Testis (tissue), 3 donors: ENCODE data around the gene PRSS57. TPM values are rescaled to one million over a fixed set of nuclear protein-coding genes. Genes with fewer than 3 reads are reported as not detected.
A peak's percentile ranks its signal among the peaks of the same experiment; 100 is the strongest.

Experiments used
- DNase-seq: peaks from one replicate; pipeline ENCODE4 v3.0.0-alpha.2; 2019
- H3K27ac ChIP-seq, 2 donors: fragments of 200-600 bp; sonication (generic); one replicate each; pipeline ENCODE4 v1.5.1; 2019
- H3K27me3 ChIP-seq: fragments of 200-600 bp; sonication (generic); one replicate; pipeline ENCODE4 v1.5.1; 2019
- H3K36me3 ChIP-seq: fragments of 200-600 bp; sonication (generic); one replicate; pipeline ENCODE4 v1.5.1; 2017; ENCODE audit warnings: low read depth; ENCODE audit errors: missing control alignments
- H3K4me1 ChIP-seq: fragments of 200-600 bp; sonication (generic); one replicate; pipeline ENCODE4 v1.5.1; 2019
- H3K4me3 ChIP-seq, 2 donors: fragments of 200-600 bp; sonication (generic); one replicate each; pipeline ENCODE4 v1.5.1; 2017 to 2019
- H3K9me3 ChIP-seq: fragments of 200-600 bp; sonication (generic); one replicate; pipeline ENCODE4 v1.5.1; 2017
- CTCF ChIP-seq, 3 experiments: fragments of 450-650 bp in 2 of 3; fragments of 200-600 bp in 1 of 3; sonication (generic) in 1 of 3; IDR thresholded peaks; one replicate each; pipeline ENCODE4 v1.5.1; 2016 to 2019; ENCODE audit warnings: antibody characterized with exemption in 3 of 3, mild to moderate bottlenecking in 2 of 3, moderate library complexity in 1 of 3
- POLR2A ChIP-seq: fragments of 450-650 bp; IDR thresholded peaks from one replicate; pipeline ENCODE4 v1.6.1; 2017; ENCODE audit warnings: antibody characterized with exemption, mild to moderate bottlenecking, moderate library complexity
- WGBS, 2 donors: methylation state at CpG; one replicate each; pipeline ENCODE4 v1.1.5; 2018; 5-methylcytosine and 5-hydroxymethylcytosine counted together
- intact Hi-C: fragments of 100-400 bp; cut with DNase I; formaldehyde crosslinking; loops from one replicate; pipeline ENCODE4 v1.15.1; 2023; ENCODE audit warnings: low total_unique reads
- polyA plus RNA-seq: library from polyadenylated mRNA; stranded (reverse); fragments of 350-450 nt; fragmentation: Illumina TruSeq; extraction: RNeasy Lipid Tissue Mini Kit (QIAGEN cat#74804); gene quantifications from one replicate; pipeline ENCODE4 v1.2.3, GENCODE V29; 2014; ENCODE audit warnings: low read depth, low replicate concordance; ENCODE audit not compliant: insufficient read depth
- total RNA-seq, 2 donors: library from RNA; depleted of rRNA; stranded (reverse); fragments of >200 nt; gene quantifications; one replicate each; pipeline ENCODE4 v1.2.3, GENCODE V29; 2016

The PRSS57 gene
- total and polyA plus RNA-seq, 3 donors from 2014 or later: not detected

DNA sequence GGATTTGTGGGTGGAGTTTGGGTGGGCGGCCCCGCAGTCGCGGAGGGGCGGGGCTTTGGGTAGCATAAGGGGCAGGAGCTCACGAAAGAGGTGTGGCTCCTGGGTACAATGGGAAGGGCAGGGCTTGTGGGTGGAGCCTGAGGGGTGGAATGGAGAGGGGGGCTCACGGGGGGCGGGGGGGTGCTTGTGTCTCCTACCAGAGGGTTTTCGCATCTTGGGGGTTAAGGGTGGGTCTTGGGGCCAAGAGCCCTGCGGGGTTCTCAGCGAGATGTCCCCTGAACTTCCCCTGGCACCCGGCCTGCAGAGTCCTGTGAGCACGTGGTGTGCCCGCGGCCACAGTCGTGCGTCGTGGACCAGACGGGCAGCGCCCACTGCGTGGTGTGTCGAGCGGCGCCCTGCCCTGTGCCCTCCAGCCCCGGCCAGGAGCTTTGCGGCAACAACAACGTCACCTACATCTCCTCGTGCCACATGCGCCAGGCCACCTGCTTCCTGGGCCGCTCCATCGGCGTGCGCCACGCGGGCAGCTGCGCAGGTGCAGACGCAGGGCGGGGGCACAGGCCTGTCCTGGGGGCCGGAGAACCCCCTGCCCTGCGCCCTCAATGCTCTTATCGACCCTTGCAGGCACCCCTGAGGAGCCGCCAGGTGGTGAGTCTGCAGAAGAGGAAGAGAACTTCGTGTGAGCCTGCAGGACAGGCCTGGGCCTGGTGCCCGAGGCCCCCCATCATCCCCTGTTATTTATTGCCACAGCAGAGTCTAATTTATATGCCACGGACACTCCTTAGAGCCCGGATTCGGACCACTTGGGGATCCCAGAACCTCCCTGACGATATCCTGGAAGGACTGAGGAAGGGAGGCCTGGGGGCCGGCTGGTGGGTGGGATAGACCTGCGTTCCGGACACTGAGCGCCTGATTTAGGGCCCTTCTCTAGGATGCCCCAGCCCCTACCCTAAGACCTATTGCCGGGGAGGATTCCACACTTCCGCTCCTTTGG lies 13.9 kb downstream of the PRSS57 start:
- Histone ChIP-seq H3K27me3 (no peaks in the 10 kb centered on the region), H3K27ac (peak overlapping the region; percentile 88 to 94), H3K4me1 (peaks cover 20% of the 10 kb centered on the region), H3K4me3 (peak overlapping the region; percentile 61 to 76), H3K36me3 (no peaks in the 10 kb centered on the region), H3K9me3 (no peaks in the 10 kb centered on the region)
- 54 to 65% methylated on average over 7 to 53 of the region's 54 CpGs for WGBS, 2 donors
- TF ChIP-seq POLR2A (no peak), CTCF (IDR thresholded peaks at IDR 0.05) (no peak)
- DNase-seq: peak; percentile 93
- intact Hi-C loops: no loop called here

DNA sequence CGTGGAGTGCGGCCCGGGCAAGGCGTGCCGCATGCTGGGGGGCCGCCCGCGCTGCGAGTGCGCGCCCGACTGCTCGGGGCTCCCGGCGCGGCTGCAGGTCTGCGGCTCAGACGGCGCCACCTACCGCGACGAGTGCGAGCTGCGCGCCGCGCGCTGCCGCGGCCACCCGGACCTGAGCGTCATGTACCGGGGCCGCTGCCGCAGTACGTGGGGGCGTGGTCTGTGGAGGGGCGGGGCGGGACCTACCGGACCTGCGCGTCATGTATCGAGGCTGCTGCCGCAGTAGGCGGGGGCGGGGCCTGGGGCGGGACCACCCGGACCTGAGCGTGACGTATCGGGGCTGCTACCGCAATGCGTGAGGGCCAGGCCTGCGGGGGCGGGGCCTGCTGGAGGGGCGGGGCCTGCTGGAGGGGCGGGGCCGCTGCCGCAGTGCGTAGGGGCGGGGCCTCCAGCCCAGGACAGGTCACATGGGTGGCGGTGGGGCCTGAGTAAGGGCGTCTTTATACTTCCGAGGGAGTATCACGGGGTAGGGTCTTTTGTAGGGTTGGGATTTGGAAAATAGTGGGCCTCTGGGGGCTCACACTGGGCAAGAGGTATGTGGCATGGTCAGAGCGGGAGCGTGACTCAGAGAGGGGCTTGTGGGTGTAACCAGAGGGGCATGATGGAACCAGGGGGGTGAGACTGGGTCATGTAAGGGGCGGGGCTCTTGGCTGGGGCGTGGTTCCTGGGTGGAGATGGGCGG lies 14.8 kb downstream of the PRSS57 start:
- Histone ChIP-seq H3K27ac (peak overlapping the region; percentile 88 to 94), H3K4me1 (peaks cover 25% of the 10 kb centered on the region), H3K27me3 (no peaks in the 10 kb centered on the region), H3K36me3 (no peaks in the 10 kb centered on the region), H3K4me3 (peak overlapping the region; percentile 61 to 76), H3K9me3 (no peaks in the 10 kb centered on the region)
- WGBS, 2 donors: 1 to 5% methylated on average over 22 to 56 of the region's 70 CpGs
- peak; percentile 100 for DNase-seq
- intact Hi-C loops: no loop called here
- TF ChIP-seq POLR2A: peak; percentile 68
- TF ChIP-seq CTCF (IDR thresholded peaks at IDR 0.05): peak; percentile 40 to 54 (median 44)

GRCh38 chr19:679418-680286 lies 15.6 kb downstream of the PRSS57 start:
- H3K27me3 ChIP-seq: no peaks in the 10 kb centered on the region
- H3K27ac ChIP-seq: peak overlapping the region; percentile 66 to 94
- WGBS, 2 donors: 5 to 17% methylated on average over 6 to 55 of the region's 69 CpGs
- H3K36me3 ChIP-seq: no peaks in the 10 kb centered on the region
- intact Hi-C loops: no loop called here
- peak overlapping the region; percentile 61 to 76 for H3K4me3 ChIP-seq
- H3K4me1 ChIP-seq: peaks cover 33% of the 10 kb centered on the region
- DNase-seq: peak; percentile 67
- no peak for TF ChIP-seq CTCF (IDR thresholded peaks at IDR 0.05)
- no peak for TF ChIP-seq POLR2A
- no peaks in the 10 kb centered on the region for H3K9me3 ChIP-seq

GRCh38 chr19:678791-679388 lies 16.4 kb downstream of the PRSS57 start:
- TF ChIP-seq POLR2A (no peak), CTCF (IDR thresholded peaks at IDR 0.05) (no peak)
- intact Hi-C loops: no loop called here
- Histone ChIP-seq H3K27me3 (no peaks in the 10 kb centered on the region), H3K27ac (peak overlapping the region; percentile 66 to 94), H3K4me1 (peaks cover 41% of the 10 kb centered on the region), H3K9me3 (no peaks in the 10 kb centered on the region), H3K36me3 (no peaks in the 10 kb centered on the region), H3K4me3 (no peak overlapping the region)
- WGBS, 2 donors: 46 to 78% methylated on average over 3 to 16 of the region's 16 CpGs
- DNase-seq: no peak
